GM18909 (cell line): ENCODE measurements around the gene RNF40.
A peak's percentile ranks its signal among the peaks of the same experiment; 100 is the strongest.

ENCODE experiments used
- ATAC-seq: cut with Tn5 transposase; IDR thresholded peaks from one replicate; pipeline ENCODE4 v1.9.1; 2021; ENCODE audit warnings: mild to moderate bottlenecking; ENCODE audit not compliant: unreplicated experiment, poor library complexity

RNF40 gene

GRCh38 chr16:30760577-30761426 is 1.3 kb upstream of the RNF40 start:
- ATAC-seq, result no peak

GRCh38 chr16:30761427-30761927 is 645 bp upstream of the RNF40 start:
- peak; percentile 31 for ATAC-seq

DNA sequence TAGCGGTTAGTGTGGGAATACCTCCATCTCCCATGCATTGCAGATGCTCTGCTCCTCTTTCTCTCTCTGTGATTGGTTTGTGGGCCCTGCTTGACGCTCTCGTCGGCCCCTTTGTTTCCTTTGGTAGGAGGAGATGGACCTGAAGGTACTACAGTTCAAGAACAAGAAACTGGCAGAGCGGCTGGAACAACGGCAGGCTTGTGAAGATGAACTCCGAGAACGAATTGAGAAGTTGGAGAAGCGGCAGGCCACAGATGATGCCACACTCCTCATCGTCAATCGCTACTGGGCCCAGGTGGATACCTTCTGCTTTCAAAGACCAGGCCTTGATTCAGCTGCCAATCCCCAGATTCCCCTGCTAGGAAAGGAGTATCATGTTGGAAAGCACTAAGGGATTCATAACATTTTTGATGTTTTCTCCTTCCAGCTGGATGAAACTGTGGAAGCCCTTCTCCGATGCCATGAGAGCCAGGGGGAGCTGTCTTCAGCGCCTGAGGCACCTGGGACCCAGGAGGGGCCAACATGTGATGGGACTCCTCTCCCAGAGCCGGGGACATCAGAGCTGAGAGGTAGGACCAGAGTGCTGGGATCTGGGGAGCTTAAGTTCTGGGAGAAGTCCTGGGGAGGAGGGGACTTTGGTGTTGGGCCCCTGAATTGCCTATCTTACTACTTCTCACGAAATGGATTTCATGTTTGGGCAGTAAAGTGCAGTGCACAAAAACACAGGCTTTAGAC is 1.0 kb downstream of the RNF40 start:
- no peak for ATAC-seq

- no peak for ATAC-seq
These were observed 2.0 kb downstream of the RNF40 start for GRCh38 chr16:30764086-30764485.

- ATAC-seq, result no peak
These were observed 2.8 kb downstream of the RNF40 start for GRCh38 chr16:30764816-30765465.

- no peak for ATAC-seq
These were observed 4.2 kb downstream of the RNF40 start for GRCh38 chr16:30766206-30766932.

DNA sequence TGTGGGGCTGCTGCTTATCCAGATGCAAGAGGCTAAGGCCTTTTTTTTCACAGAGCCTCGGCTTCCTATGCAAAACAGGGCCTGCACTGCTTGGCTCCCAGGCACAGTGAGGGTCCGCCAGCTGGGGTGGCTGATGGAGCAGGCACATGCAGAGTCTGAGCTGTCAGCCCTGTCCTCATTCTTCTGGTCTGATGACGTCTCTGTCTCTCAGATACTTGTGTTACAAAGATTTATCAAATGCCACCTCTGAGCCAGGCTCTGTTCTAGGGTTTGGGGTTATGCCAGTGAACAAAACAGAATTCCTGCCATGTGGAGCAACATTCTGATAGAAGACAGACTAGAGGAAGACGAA is 4.8 kb downstream of the RNF40 start:
- no peak for ATAC-seq

GRCh38 chr16:30767767-30768465 is 5.8 kb downstream of the RNF40 start:
- no peak for ATAC-seq

DNA sequence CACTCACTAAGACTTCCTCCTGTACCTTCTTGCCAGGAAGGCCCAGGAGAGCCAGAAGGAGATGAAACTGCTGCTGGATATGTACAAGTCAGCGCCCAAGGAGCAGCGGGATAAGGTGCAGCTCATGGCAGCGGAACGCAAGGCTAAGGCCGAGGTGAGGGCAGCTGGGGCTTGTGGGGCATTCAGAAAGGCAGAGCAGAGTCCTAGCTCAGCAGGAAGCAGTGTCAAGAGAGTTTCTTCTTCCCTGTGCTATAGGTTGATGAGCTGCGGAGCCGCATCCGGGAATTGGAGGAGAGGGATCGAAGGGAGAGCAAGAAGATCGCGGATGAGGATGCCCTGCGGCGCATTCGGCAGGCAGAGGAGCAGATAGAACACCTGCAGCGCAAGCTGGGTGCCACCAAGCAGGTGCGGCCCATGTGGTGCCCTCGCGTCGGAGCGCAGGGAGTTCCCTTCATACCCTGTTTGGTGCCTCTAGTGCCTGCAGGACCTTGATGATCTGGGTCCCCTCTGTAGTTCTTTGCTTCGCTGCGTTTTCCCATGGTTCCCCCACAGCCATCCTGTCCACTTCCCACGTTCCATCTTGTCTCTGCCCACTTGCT is 6.6 kb downstream of the RNF40 start:
- no peak for ATAC-seq

DNA sequence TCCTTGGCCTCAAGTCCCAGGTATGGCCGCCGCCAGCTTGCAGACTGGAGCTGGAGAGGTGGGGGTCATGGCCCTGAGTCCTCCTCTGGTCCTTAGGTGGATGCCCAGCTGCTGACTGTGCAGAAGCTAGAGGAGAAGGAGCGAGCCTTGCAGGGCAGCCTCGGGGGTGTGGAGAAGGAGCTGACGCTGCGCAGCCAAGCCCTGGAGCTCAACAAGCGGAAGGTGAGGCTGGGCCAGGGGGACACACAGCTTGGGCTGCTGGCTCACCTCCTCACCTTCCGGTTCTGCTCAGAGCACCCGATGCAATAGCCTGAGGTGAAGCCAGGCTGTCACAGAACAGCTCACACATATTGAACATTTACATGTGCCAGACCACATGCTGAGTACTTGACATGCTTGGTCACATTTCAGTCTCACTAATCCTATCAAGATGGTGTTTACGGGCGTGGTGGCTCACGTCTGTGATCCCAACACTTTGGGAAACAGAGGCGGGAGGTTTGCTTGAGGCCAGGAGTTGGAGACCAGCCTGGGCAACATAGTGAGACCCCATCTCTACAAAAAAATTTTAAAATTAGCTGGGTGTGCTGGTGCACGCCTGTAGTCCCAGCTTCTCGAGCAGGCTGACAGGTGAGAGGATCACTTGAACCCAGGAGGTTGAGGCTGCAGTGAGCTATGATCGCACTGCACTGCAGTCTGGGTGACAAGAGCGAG is 7.4 kb downstream of the RNF40 start:
- ATAC-seq, result no peak

- no peak for ATAC-seq
These were observed 9.6 kb downstream of the RNF40 start for GRCh38 chr16:30771726-30772125.

DNA sequence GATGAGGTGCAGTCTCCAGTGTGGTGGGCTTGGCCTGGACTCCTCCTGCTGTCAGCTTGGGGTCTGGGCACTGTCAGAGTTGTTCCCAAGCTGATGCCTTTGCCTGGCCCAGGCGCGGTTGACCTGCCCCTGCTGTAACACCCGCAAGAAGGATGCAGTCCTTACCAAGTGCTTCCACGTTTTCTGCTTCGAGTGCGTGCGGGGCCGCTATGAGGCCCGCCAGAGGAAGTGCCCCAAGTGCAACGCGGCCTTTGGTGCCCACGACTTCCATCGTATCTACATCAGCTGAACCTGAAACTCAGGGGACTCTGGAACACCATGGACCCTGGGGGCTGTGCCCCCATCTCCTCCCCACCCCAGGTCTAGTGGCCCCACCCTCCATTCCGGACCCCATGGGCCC is 11.7 kb downstream of the RNF40 start:
- ATAC-seq, result no peak

GRCh38 chr16:30774367-30775130 is 12.4 kb downstream of the RNF40 start:
- ATAC-seq, result no peak

GRCh38 chr16:30775131-30775391 is 12.9 kb downstream of the RNF40 start:
- ATAC-seq, result no peak

GRCh38 chr16:30775392-30776188 is 13.5 kb downstream of the RNF40 start:
- peak; percentile 53 for ATAC-seq

- no peak for ATAC-seq
These were observed 15.6 kb downstream of the RNF40 start for GRCh38 chr16:30777591-30778297.
